ENCODE measurements around the gene RFX8. TPM values are rescaled to one million over a fixed set of nuclear protein-coding genes. Genes with fewer than 3 reads are reported as not detected.

Gene RFX8
- total RNA-seq, 6 donors from 2014 or later: 0.24 to 21.0 (median 0.80) TPM; not detected in 2

DNA sequence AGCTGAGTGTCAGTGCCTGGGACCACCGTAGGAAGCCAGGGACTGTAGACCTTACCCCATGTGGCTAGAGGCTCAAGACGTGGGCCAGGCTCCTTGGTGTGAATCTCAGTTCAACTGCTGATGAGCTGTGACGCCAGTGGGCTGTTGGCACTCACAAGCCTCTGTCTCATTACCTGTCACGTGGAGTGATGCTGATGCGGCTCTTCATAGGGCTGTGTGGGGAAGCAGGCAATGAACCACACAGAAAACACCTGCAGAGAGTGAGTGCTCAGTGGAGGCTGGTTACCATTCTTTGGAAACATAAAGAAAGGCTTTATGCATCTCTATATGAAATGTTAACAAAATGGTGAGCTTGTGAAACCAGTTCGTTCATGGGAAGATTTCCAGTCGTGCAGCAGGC lies 123.7 kb downstream of the RFX8 start:
- Histone ChIP-seq H3K36me3 (no peaks in the 10 kb centered on the region), H3K9me3 (no peaks in the 10 kb centered on the region), H3K4me1 (no peaks in the 10 kb centered on the region), H3K4me3 (no peak overlapping the region), H3K27ac (no peak overlapping the region), H3K27me3 (no peaks in the 10 kb centered on the region)
- no peak for ATAC-seq (ENCODE audit: low FRiP score in 2 of 2)
- 82 to 84% methylated on average over 3 to 7 of the region's 7 CpGs for WGBS, 2 donors
- no peak for DNase-seq
- no peak for TF ChIP-seq POLR2AphosphoS5 (IDR thresholded peaks at IDR 0.05)
- no peak for TF ChIP-seq POLR2A (IDR thresholded peaks at IDR 0.05)

GRCh38 chr2:101349893-101350662 lies 124.8 kb downstream of the RFX8 start:
- ATAC-seq (ENCODE audit: low FRiP score in 2 of 2): peak in 1 of 2 donors; percentile 66

GRCh38 chr2:101348883-101349282 lies 126.0 kb downstream of the RFX8 start:
- DNase-seq: no peak
- Histone ChIP-seq H3K36me3 (no peaks in the 10 kb centered on the region), H3K9me3 (no peaks in the 10 kb centered on the region), H3K27me3 (no peaks in the 10 kb centered on the region), H3K4me3 (no peak overlapping the region), H3K4me1 (no peaks in the 10 kb centered on the region), H3K27ac (no peak overlapping the region)
- ATAC-seq (ENCODE audit: low FRiP score in 2 of 2): no peak
- WGBS, 2 donors: 87 to 93% methylated on average over 1 of the region's 1 CpG
- TF ChIP-seq POLR2AphosphoS5 (IDR thresholded peaks at IDR 0.05) (no peak), POLR2A (IDR thresholded peaks at IDR 0.05) (no peak), EP300 (IDR thresholded peaks at IDR 0.05) (no peak)
- TF ChIP-seq, protein P1, sequence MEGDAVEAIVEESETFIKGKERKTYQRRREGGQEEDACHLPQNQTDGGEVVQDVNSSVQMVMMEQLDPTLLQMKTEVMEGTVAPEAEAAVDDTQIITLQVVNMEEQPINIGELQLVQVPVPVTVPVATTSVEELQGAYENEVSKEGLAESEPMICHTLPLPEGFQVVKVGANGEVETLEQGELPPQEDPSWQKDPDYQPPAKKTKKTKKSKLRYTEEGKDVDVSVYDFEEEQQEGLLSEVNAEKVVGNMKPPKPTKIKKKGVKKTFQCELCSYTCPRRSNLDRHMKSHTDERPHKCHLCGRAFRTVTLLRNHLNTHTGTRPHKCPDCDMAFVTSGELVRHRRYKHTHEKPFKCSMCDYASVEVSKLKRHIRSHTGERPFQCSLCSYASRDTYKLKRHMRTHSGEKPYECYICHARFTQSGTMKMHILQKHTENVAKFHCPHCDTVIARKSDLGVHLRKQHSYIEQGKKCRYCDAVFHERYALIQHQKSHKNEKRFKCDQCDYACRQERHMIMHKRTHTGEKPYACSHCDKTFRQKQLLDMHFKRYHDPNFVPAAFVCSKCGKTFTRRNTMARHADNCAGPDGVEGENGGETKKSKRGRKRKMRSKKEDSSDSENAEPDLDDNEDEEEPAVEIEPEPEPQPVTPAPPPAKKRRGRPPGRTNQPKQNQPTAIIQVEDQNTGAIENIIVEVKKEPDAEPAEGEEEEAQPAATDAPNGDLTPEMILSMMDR (IDR thresholded peaks at IDR 0.05): no peak

More at GRCh38 chr2:101349893-101350662, 124.8 kb downstream of the RFX8 start:
- 77 to 79% methylated on average over 7 of the region's 7 CpGs for WGBS, 2 donors
- Histone ChIP-seq H3K27me3 (no peaks in the 10 kb centered on the region), H3K4me1 (no peaks in the 10 kb centered on the region), H3K4me3 (no peak overlapping the region), H3K27ac (no peak overlapping the region), H3K36me3 (no peaks in the 10 kb centered on the region), H3K9me3 (no peaks in the 10 kb centered on the region)
- TF ChIP-seq EP300 (IDR thresholded peaks at IDR 0.05) (peak in 1 of 4 donors; percentile 47), POLR2AphosphoS5 (IDR thresholded peaks at IDR 0.05) (no peak), POLR2A (IDR thresholded peaks at IDR 0.05) (no peak)
- TF ChIP-seq, protein P1 (IDR thresholded peaks at IDR 0.05): peak in 2 of 6 experiments; percentile 23 to 28
- peak in 1 of 2 donors; percentile 50 for DNase-seq

Other genes with a start within 250 kb of the RFX8 start
- 10 to 100 TPM; 15.9 to 49.1 (median 30.4) TPM for gene CNOT11, start 222.2 kb downstream of the RFX8 start, total RNA-seq
- 100 to 1,000 TPM; 104 to 202 (median 158) TPM for gene RNF149, start 166.4 kb downstream of the RFX8 start, total RNA-seq
- gene CREG2, start 87.6 kb downstream of the RFX8 start, total RNA-seq: 1 to 10 TPM in 3 of 6 donors, not detected in 3; 1.1 to 8.4 (median 1.6) TPM
- 10 to 100 TPM; 49.8 to 88.0 (median 56.4) TPM for gene MAP4K4, start 222.6 kb upstream of the RFX8 start, total RNA-seq